Measurements from ENCODE around the gene JMJD1C.

DNA sequence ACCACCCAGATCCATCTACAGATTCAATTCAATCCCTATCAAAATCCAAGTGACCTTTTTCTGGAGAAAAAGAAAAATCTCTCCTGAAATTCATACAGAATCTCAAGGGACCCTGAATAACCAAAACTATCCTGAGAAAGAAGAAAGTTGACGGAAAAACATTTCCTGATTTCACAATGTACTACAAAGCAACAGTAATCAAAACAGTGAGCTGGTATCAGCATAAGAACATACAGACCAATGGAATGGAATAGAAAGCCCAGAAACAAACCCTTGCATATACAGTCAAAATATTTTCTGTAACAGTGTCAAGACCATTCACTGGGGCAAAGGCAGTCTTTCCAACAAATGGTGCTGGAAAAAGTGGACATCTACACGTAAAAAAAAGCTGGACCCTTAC is 89.9 kb downstream of the JMJD1C start:
- TF ChIP-seq, protein P1, sequence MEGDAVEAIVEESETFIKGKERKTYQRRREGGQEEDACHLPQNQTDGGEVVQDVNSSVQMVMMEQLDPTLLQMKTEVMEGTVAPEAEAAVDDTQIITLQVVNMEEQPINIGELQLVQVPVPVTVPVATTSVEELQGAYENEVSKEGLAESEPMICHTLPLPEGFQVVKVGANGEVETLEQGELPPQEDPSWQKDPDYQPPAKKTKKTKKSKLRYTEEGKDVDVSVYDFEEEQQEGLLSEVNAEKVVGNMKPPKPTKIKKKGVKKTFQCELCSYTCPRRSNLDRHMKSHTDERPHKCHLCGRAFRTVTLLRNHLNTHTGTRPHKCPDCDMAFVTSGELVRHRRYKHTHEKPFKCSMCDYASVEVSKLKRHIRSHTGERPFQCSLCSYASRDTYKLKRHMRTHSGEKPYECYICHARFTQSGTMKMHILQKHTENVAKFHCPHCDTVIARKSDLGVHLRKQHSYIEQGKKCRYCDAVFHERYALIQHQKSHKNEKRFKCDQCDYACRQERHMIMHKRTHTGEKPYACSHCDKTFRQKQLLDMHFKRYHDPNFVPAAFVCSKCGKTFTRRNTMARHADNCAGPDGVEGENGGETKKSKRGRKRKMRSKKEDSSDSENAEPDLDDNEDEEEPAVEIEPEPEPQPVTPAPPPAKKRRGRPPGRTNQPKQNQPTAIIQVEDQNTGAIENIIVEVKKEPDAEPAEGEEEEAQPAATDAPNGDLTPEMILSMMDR (IDR thresholded peaks at IDR 0.05): no peak
- TF ChIP-seq POLR2A (IDR thresholded peaks at IDR 0.05): no peak
